Activated CD8-positive, alpha-beta memory T cell treated with anti-CD3 and anti-CD28 coated beads, Interleukin-2, amount 10 ng/mL, durations not matched to agents 7 days and 5 days (primary cell): Measurements from ENCODE around the gene B2M. TPM values are rescaled to one million over a fixed set of nuclear protein-coding genes. Genes with fewer than 3 reads are reported as not detected.
"Not testable (repeated sequence)": the region's sequence is repeated elsewhere in the genome, so short reads cannot be mapped to it uniquely, and the experiment has no call there.

Experiments
- ATAC-seq: fragments of 150-1000 bp; cut with Tn5 transposase; one replicate; pipeline ENCODE4 v1.10.0; 2021; ENCODE audit warnings: moderate library complexity
- CTCF ChIA-PET: fragments of 350-600 bp; sonication (Branson Sonifier 250); formaldehyde crosslinking; loops from one replicate; lab custom pipeline; 2021; ENCODE audit warnings: antibody characterized with exemption; lab: Charles Lee
- DNase-seq: peaks from one replicate; pipeline ENCODE4 v3.0.0-alpha.2; 2020
- H3K27ac Mint-ChIP-seq: one replicate; pipeline ENCODE4 v1.8.0; 2021; ENCODE audit warnings: mild to moderate bottlenecking, mixed read lengths
- H3K27me3 Mint-ChIP-seq: one replicate; pipeline ENCODE4 v1.8.0; 2021; ENCODE audit warnings: mixed read lengths
- H3K36me3 Mint-ChIP-seq: one replicate; pipeline ENCODE4 v1.8.0; 2021; ENCODE audit warnings: mild to moderate bottlenecking, mixed read lengths
- H3K4me1 Mint-ChIP-seq: one replicate; pipeline ENCODE4 v1.8.0; 2021; ENCODE audit warnings: mixed read lengths
- H3K4me3 Mint-ChIP-seq: one replicate; pipeline ENCODE4 v1.8.0; 2021; ENCODE audit warnings: mild to moderate bottlenecking, moderate library complexity, mixed read lengths
- H3K9me3 Mint-ChIP-seq: one replicate; pipeline ENCODE4 v1.8.0; 2022; ENCODE audit warnings: low read depth, mixed read lengths
- total RNA-seq, 2 experiments: library from RNA; stranded (reverse); gene quantifications; one replicate each; pipeline ENCODE4 v1.2.3, GENCODE V29; 2021

B2M gene
- total RNA-seq, 2 experiments from 2014 or later: 6,920 to 7,161 TPM

DNA sequence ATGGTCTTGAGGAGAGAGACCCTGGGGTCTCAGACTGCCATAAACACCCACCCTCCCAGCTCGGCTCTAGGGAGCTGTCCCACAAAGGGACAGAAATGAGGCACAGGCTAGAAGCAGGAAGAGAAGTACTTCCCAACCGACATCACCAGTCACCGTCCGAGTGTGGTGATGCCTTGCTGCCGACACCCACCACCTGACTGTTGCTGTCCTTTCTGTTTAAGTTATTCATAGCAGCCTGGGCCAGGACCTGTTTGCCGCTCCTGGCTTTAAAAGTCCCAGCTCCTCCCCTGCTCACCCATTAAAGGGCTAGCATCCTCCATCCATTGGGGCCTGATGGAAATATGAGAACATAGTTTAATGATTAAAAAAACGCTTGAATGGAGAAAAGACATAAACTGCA lies 34.6 kb upstream of the B2M start:
- DNase-seq (peak; percentile 77), ATAC-seq (peak; percentile 54)
- CTCF ChIA-PET: interaction anchor here (0.9 to 8.3 kb wide), 12 partner anchors 9 to 99 kb away, joined by 3 to 121 read pairs (median 6); partner anchors contain the start of genes B2M, PATL2 and SPG11
- Mint-ChIP-seq H3K36me3 (peaks cover 11% of the 10 kb centered on the region), H3K9me3 (no peaks in the 10 kb centered on the region), H3K27me3 (no peaks in the 10 kb centered on the region), H3K4me1 (peaks cover 76% of the 10 kb centered on the region), H3K4me3 (peak overlapping the region; percentile 60), H3K27ac (peak overlapping the region; percentile 92)

DNA sequence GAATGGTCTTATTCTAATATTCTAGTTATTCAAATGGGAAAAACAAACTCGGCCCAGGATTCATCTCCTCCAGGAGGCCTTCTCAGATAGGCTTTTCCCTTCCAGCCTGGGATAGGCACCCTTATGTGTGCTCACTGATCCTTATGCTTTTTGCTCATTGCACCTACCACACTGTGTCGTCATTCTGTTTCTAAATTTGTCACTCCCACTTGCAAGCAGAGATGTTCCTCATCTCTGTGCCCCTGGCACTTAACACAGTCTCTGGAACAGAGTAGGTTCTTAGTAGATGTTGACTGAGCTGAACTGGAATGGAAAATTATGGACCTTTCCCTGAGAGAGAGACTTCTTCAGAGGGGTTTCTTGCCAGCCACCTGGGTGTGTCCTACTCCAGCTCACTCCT lies 29.1 kb upstream of the B2M start:
- H3K36me3 Mint-ChIP-seq: peaks cover 32% of the 10 kb centered on the region
- H3K4me3 Mint-ChIP-seq: peak overlapping the region; percentile 60
- H3K27me3 Mint-ChIP-seq: no peaks in the 10 kb centered on the region
- DNase-seq (no peak), ATAC-seq (no peak)
- CTCF ChIA-PET: interaction anchor here (2.1 to 8.3 kb wide), 5 partner anchors 8 to 55 kb away, joined by 6 to 121 read pairs (median 12); partner anchors contain the start of genes B2M, PATL2, SPG11 and TRIM69
- peak overlapping the region; percentile 87 for H3K27ac Mint-ChIP-seq
- H3K9me3 Mint-ChIP-seq: peaks cover 5% of the 10 kb centered on the region
- H3K4me1 Mint-ChIP-seq: peaks cover 83% of the 10 kb centered on the region

DNA sequence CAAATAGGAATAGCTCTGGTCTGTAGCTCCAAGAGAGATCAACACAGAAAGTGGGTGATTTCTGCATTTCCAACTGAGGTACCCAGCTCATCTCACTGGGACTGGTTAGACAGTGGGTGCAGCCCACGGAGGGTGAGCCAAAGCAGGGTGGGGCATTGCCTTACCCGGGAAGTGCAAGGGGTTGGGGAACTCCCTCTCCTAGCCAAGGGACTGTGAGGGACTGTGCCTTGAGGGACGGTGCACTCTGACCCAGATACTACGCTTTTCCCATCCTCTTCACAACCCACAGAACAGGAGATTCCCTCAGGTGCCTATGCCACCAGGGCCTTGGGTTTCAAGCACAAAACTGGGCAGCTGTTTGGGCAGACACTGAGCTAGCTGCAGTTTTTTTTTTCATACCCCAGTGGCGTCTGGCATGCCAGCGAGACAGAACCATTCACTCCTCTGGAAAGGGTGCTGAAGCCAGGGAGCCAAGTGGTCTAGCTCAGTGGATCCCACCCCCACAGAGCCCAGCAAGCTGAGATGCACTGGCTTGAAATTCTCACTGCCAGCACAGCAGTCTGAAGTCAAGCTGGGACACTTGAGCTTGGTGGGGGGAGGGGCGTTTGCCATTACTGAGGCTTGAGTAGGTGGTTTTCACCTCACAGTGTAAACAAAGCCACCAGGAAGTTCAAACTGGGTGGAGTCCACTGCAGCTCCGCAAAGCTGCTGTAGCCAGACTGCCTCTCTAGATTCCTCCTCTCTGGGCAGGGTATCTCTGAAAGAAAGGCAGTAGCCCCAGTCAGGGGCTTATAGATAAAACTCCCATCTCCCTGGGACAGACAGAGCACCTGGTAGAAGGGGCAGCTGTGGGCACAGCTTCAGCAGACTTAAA lies 28.3 kb upstream of the B2M start:
- Mint-ChIP-seq H3K4me3 (peak overlapping the region; percentile 60), H3K36me3 (peaks cover 37% of the 10 kb centered on the region), H3K27ac (peak overlapping the region; percentile 87), H3K4me1 (peaks cover 79% of the 10 kb centered on the region)
- ATAC-seq (peak; percentile 78), DNase-seq (peak; percentile 94)
- CTCF ChIA-PET: interaction anchor here (0.9 to 8.3 kb wide), 8 partner anchors 10 to 85 kb away, joined by 3 to 121 read pairs (median 8); partner anchors contain the start of genes B2M, PATL2, SPG11 and TRIM69
- not testable (repeated sequence) for H3K9me3 Mint-ChIP-seq, H3K27me3 Mint-ChIP-seq

DNA sequence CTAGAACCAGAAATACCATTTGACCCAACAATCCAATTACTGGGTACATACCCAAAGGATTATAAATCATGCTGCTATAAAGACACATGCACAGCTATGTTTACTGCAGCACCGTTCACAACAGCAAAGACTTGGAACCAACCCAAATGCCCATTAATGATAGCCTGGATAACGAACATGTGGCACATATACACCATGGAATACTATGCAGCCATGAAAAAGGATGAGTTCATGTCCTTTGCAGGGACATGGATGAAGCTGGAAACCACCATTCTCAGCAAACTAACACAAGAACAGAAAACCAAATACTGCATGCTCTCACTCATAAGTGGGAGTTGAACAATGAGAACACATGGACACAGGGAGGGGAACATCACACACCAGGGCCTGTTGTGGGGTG lies 22.0 kb upstream of the B2M start:
- peak overlapping the region; percentile 61 for H3K27ac Mint-ChIP-seq
- not testable (repeated sequence) for ATAC-seq, H3K9me3 Mint-ChIP-seq, DNase-seq, H3K27me3 Mint-ChIP-seq, H3K4me3 Mint-ChIP-seq
- H3K4me1 Mint-ChIP-seq: peaks cover 45% of the 10 kb centered on the region
- CTCF ChIA-PET: interaction anchor here (0.8 to 1.8 kb wide), 5 partner anchors 12 to 27 kb away, joined by 3 to 7 read pairs (median 3); no protein-coding TSS in a partner anchor
- H3K36me3 Mint-ChIP-seq: peaks cover 40% of the 10 kb centered on the region

DNA sequence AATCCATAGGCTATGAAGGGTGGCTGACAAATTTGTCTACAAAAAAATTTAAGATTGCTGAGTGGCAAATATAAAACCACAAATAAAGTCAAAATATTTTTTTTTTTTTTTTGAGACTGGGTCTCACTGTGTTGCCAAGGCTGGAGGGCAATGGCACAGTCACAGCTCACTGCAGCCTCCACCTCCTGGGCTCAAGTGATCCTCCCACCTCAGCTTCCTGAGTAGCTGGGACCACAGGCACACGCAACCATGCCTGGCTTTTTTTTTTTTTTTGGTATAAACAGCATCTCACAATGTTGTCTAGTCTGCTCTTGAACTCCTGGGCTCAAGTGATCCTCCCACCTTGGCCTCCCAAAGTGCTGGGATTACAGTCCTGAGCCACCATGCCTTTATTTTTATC lies 21.1 kb upstream of the B2M start:
- not testable (repeated sequence) for H3K27me3 Mint-ChIP-seq, H3K9me3 Mint-ChIP-seq, H3K4me3 Mint-ChIP-seq
- CTCF ChIA-PET: interaction anchor here (0.7 to 2.2 kb wide), 9 partner anchors 9 to 67 kb away, joined by 3 to 8 read pairs (median 4); partner anchors contain the start of genes B2M and PATL2
- peaks cover 43% of the 10 kb centered on the region for H3K4me1 Mint-ChIP-seq
- peaks cover 33% of the 10 kb centered on the region for H3K36me3 Mint-ChIP-seq
- peak; percentile 76 for DNase-seq
- H3K27ac Mint-ChIP-seq: peak overlapping the region; percentile 64
- ATAC-seq: peak; percentile 80

DNA sequence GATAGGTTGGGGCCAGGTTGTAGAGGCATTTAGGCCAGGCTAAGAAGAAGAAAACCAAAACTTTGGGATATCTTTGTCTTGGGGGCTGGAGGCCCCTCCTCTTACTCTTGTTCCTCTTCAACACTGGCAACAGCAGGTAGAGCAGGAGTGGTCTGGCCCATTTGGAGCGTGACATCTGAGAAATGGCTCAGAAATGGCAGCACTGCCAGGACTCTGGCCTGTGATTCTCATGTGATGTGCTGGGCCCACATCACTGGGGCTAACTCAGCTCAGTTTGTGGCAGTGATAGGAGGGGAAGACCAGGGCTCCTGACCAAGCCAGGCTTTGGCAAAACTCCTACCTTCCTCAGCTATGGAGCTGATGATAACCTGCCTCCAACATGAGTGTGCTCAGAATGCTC lies 18.7 kb upstream of the B2M start:
- H3K4me1 Mint-ChIP-seq: peaks cover 33% of the 10 kb centered on the region
- H3K36me3 Mint-ChIP-seq: peaks cover 15% of the 10 kb centered on the region
- CTCF ChIA-PET: interaction anchor here (0.6 to 2.2 kb wide), 9 partner anchors 8 to 473 kb away, joined by 3 to 7 read pairs (median 3); no protein-coding TSS in a partner anchor
- ATAC-seq: no peak
- no peak overlapping the region for H3K4me3 Mint-ChIP-seq
- H3K27me3 Mint-ChIP-seq: peaks cover 2% of the 10 kb centered on the region
- DNase-seq: no peak
- H3K9me3 Mint-ChIP-seq: peaks cover 5% of the 10 kb centered on the region
- H3K27ac Mint-ChIP-seq: no peak overlapping the region

DNA sequence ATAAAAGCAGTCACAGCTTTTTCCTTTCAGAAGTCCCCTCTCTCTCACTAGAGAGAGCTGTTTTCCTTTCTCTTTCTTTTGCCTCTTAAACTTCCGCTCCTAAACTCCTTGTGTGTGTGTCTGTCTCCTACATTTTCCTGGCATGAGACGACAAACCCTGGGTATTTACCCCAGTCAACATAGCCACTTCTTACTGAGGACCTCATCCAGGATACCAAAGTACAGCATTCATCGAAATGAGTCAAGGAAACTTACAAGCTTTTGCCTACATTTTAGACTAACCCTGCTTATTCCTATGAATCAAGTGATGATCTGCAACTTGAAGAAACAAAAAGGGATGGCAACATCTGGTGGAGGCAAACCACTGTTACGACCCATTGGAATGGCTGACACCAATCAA lies 16.9 kb upstream of the B2M start:
- CTCF ChIA-PET: interaction anchor here (1.6 to 3.1 kb wide), 3 partner anchors 17 to 30 kb away, joined by 4 to 16 read pairs (median 10); partner anchors contain the start of gene SPG11
- Mint-ChIP-seq H3K27ac (no peak overlapping the region), H3K9me3 (no peaks in the 10 kb centered on the region), H3K36me3 (peaks cover 3% of the 10 kb centered on the region), H3K4me3 (no peak overlapping the region), H3K4me1 (peaks cover 20% of the 10 kb centered on the region), H3K27me3 (peaks cover 5% of the 10 kb centered on the region)
- ATAC-seq (no peak), DNase-seq (no peak)

DNA sequence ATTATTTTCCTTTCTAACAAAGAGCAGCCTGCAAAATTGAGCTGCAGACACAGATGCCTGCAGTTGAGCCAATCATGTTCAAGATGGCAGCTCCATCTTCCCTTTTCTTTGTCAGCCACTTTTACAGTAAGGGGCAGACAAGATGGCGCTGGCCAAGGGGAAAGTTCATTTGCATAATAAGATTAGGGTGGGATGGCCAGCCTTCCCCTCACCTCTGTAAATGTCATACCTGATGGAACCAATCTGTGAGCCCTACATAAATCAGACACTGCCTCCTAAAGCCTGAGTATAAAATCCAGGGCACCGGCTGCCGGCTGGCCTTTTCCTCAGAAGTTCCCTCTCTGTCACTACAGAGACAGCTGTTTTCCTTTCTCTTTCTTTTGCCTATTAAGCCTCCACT lies 16.0 kb upstream of the B2M start:
- ATAC-seq (no peak), DNase-seq (no peak)
- CTCF ChIA-PET: interaction anchor here (1.6 to 3.1 kb wide), 3 partner anchors 17 to 31 kb away, joined by 4 to 16 read pairs (median 10); partner anchors contain the start of gene SPG11
- H3K27me3 Mint-ChIP-seq: peaks cover 5% of the 10 kb centered on the region
- no peaks in the 10 kb centered on the region for H3K9me3 Mint-ChIP-seq
- H3K4me1 Mint-ChIP-seq: peaks cover 14% of the 10 kb centered on the region
- no peak overlapping the region for H3K27ac Mint-ChIP-seq
- no peak overlapping the region for H3K4me3 Mint-ChIP-seq
- peaks cover 8% of the 10 kb centered on the region for H3K36me3 Mint-ChIP-seq

DNA sequence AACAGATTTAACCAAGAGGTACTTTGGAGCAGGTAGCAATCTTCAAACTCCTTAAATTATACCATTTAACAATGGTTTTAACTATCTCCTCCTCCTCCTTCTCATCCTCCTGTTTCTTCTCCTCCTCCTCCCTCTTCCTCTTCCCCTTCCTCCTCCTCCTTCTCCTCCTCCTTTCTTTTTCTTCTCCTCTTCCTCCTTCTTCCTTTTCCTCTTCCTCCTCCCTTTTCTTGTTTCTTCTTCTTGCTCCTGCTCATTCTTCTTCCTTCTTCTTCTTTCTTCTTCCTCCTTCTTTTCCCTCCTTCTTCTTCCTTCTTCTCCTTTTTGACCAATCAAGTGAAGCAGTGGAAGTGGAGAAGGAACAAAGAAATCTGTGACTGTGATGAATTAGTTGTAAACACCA lies 14.3 kb upstream of the B2M start:
- Mint-ChIP-seq H3K4me3 (no peak overlapping the region), H3K27me3 (peaks cover 5% of the 10 kb centered on the region), H3K4me1 (peaks cover 20% of the 10 kb centered on the region), H3K36me3 (peaks cover 21% of the 10 kb centered on the region), H3K27ac (no peak overlapping the region), H3K9me3 (peaks cover under 1% of the 10 kb centered on the region)
- ATAC-seq (no peak), DNase-seq (no peak)
- CTCF ChIA-PET: interaction anchor here (3.0 to 3.1 kb wide), 2 partner anchors 19 to 33 kb away, joined by 10 to 16 read pairs; partner anchors contain the start of gene SPG11

DNA sequence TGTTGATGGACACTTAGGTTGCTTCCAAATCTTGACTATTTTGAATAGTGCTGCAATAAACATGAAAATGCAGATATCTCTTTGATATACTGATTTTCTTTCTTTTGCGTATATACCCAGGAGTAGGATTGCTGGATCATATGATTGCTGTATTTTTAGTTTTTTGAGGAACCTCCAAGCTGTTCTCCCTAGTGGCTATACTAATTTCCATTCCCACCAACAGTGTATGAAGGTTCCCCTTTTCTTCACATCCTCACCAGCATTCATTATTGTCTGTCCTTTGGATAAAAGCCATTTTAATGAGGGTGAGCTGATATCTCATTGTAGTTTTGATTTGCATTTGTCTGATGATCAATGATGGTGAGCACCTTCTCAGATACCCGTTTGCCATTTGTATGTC lies 12.7 kb upstream of the B2M start:
- DNase-seq (no peak), ATAC-seq (no peak)
- Mint-ChIP-seq H3K27me3 (peaks cover 5% of the 10 kb centered on the region), H3K4me3 (no peak overlapping the region), H3K36me3 (peaks cover 34% of the 10 kb centered on the region), H3K27ac (no peak overlapping the region), H3K4me1 (peaks cover 22% of the 10 kb centered on the region), H3K9me3 (peaks cover 9% of the 10 kb centered on the region)
- CTCF ChIA-PET: interaction anchor here (0.5 to 1.1 kb wide), 6 partner anchors 9 to 36 kb away, joined by 3 to 5 read pairs (median 3); partner anchors contain the start of genes B2M, PATL2 and SPG11

DNA sequence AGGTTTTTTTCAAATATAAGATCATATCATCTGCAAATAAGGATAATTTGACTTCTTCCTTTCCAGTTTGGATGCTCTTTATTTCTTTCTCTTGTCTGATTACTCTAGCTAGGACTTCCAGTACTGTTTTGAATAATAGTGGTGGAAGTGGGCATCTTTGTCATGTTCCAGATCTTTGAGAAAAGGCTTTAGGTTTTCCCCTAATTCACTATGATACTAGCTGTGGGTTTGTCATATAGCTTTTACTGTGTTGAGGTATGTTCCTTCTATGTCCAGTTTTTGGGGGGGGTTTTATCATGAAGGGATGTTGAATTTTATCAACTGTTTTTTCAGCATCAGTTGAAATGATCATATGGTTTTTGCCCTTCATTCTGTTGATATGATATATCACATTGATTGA lies 10.6 kb upstream of the B2M start:
- peaks cover 13% of the 10 kb centered on the region for H3K9me3 Mint-ChIP-seq
- not testable (repeated sequence) for H3K27ac Mint-ChIP-seq, H3K4me3 Mint-ChIP-seq, DNase-seq, ATAC-seq, H3K27me3 Mint-ChIP-seq
- H3K36me3 Mint-ChIP-seq: peaks cover 48% of the 10 kb centered on the region
- CTCF ChIA-PET: interaction anchor here (1.3 to 1.7 kb wide), 2 partner anchors 9 to 31 kb away, joined by 4 to 7 read pairs; no protein-coding TSS in a partner anchor
- peaks cover 15% of the 10 kb centered on the region for H3K4me1 Mint-ChIP-seq

DNA sequence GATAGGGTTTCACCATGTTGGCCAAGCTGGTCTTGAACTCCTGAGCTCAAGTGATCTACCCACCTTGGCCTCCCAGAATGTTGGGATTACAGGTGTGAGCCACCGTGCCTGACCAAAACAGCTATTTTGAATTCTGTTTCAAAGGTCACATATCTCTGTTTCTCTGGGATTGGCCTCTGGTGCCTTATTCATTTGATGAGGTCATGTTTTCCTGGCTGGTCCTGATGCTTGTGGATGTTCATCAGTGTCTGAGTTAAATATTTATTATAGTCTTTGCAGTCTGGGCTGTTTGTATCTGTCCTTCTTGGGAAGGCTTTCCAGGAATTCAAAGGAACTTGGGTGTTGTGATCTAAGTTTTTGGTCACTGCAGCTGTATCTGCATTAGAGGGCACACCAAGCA lies 5.3 kb upstream of the B2M start:
- Mint-ChIP-seq H3K9me3 (peaks cover 13% of the 10 kb centered on the region), H3K27ac (no peak overlapping the region), H3K36me3 (peaks cover 58% of the 10 kb centered on the region)

DNA sequence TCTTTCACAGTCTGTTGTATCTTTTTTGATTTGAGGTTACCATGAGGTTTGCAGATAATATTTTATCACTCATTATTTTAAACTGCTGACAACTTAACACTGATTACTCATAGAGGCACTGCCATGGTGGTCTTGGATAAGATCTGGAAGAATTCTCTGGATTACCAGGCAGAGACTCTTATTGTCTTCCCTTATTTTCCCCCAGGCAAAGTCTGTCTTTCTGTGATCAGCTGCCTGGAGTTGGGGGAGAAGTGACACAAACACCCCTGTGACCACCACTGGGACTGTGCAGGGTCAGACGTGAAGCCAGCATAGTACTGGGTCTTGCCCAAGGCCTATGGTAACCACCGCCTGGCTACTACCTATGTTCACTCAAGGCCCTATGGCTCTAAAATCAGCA lies 4.9 kb upstream of the B2M start:
- Mint-ChIP-seq H3K36me3 (peaks cover 58% of the 10 kb centered on the region), H3K4me3 (no peak overlapping the region)

More for the DNA sequence above, 5.3 kb upstream of the B2M start:
- CTCF ChIA-PET: interaction anchor here (1.1 to 11.9 kb wide), 3 partner anchors 13 to 41 kb away, joined by 3 to 232 read pairs (median 3); partner anchors contain the start of genes SPG11 and TRIM69
- Mint-ChIP-seq H3K4me1 (peaks cover 27% of the 10 kb centered on the region), H3K27me3 (no peaks in the 10 kb centered on the region), H3K4me3 (no peak overlapping the region)
- no peak for ATAC-seq
- no peak for DNase-seq

More for the DNA sequence above, 4.9 kb upstream of the B2M start:
- H3K9me3 Mint-ChIP-seq: peaks cover 13% of the 10 kb centered on the region
- ATAC-seq: no peak
- peaks cover 25% of the 10 kb centered on the region for H3K4me1 Mint-ChIP-seq
- CTCF ChIA-PET: interaction anchor here (1.1 to 11.9 kb wide), 2 partner anchors 14 to 41 kb away, joined by 3 to 232 read pairs; partner anchors contain the start of gene SPG11
- H3K27ac Mint-ChIP-seq: no peak overlapping the region
- no peak for DNase-seq
- no peaks in the 10 kb centered on the region for H3K27me3 Mint-ChIP-seq
